Fibroblast of lung (primary cell): ENCODE data around the gene FCMR.

Experiments used
- EZH2 ChIP-seq: IDR thresholded peaks from 2 replicates; pipeline ENCODE4 v1.5.1; 2012; ENCODE audit warnings: low read length, control low read depth, mild to moderate bottlenecking; ENCODE audit errors: missing control alignments
- TF ChIP-seq, protein P1 (sequence below), 2 donors: IDR thresholded peaks in 1 of 2; conservative IDR thresholded peaks in 1 of 2; 1 replicate in 1 of 2; 2 replicates in 1 of 2; pipeline ENCODE4 v1.5.1; 2011 to 2012; ENCODE audit warnings: low read length in 2 of 2, control low read depth in 1 of 2, inconsistent platforms in 1 of 2, low read depth in 1 of 2, mild to moderate bottlenecking in 1 of 2

GRCh38 chr1:206860165-206860564, 61.6 kb downstream of the FCMR start:
- TF ChIP-seq, protein P1, sequence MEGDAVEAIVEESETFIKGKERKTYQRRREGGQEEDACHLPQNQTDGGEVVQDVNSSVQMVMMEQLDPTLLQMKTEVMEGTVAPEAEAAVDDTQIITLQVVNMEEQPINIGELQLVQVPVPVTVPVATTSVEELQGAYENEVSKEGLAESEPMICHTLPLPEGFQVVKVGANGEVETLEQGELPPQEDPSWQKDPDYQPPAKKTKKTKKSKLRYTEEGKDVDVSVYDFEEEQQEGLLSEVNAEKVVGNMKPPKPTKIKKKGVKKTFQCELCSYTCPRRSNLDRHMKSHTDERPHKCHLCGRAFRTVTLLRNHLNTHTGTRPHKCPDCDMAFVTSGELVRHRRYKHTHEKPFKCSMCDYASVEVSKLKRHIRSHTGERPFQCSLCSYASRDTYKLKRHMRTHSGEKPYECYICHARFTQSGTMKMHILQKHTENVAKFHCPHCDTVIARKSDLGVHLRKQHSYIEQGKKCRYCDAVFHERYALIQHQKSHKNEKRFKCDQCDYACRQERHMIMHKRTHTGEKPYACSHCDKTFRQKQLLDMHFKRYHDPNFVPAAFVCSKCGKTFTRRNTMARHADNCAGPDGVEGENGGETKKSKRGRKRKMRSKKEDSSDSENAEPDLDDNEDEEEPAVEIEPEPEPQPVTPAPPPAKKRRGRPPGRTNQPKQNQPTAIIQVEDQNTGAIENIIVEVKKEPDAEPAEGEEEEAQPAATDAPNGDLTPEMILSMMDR (conservative IDR thresholded peaks at IDR 0.05 in 1 of 2, IDR thresholded peaks at IDR 0.05 in 1 of 2; ENCODE audit: low read depth in 1 of 2, low read length in 2 of 2): no peak
- TF ChIP-seq EZH2: no peak
